ENCODE data around the gene NCOA3. TPM values are rescaled to one million over a fixed set of nuclear protein-coding genes. Genes with fewer than 3 reads are reported as not detected.

Gene NCOA3
- polyA plus RNA-seq, 3 donors, result 13.5 to 21.8 (median 21.3) TPM

GRCh38 chr20:47638851-47639250 lies 137.2 kb downstream of the NCOA3 start:
- intact Hi-C loops (cut with micrococcal nuclease), result no loop called here
- no peak overlapping the region for H3K4me3 ChIP-seq (replicated peaks in 1 of 3; ENCODE audit: low read depth in 2 of 3, low read length in 3 of 3)
- H3K79me2 ChIP-seq (ENCODE audit: insufficient read depth, low read length), result no peaks in the 10 kb centered on the region
- DNase-seq, result no peak
- no peak overlapping the region for H2AFZ ChIP-seq (ENCODE audit: insufficient read depth, low read depth, low read length, poor library complexity, severe bottlenecking)
- H3K27me3 ChIP-seq (ENCODE audit: control insufficient read depth in 2 of 2, insufficient read depth in 2 of 2, low read length in 2 of 2), result no peaks in the 10 kb centered on the region
- H3K9me3 ChIP-seq (replicated peaks in 1 of 2; ENCODE audit: control insufficient read depth in 1 of 2, insufficient read depth in 1 of 2, low read length in 2 of 2), result no peaks in the 10 kb centered on the region
- H4K20me1 ChIP-seq (ENCODE audit: insufficient read depth, low read length), result peaks cover 41% of the 10 kb centered on the region
- H3K4me1 Mint-ChIP-seq, result no peaks in the 10 kb centered on the region
- H3K4me2 ChIP-seq (replicated peaks; ENCODE audit: extremely low read depth, low read length, poor library complexity, severe bottlenecking), result no peak overlapping the region
- H3K9me3 Mint-ChIP-seq, result peaks cover 0 to 2% (median 0%) of the 10 kb centered on the region in 7 donors
- H3K27me3 Mint-ChIP-seq (ENCODE audit: low read depth in 3 of 3), result no peaks in the 10 kb centered on the region
- H3K4me3 Mint-ChIP-seq, result no peak overlapping the region
- H3K4me1 ChIP-seq (ENCODE audit: control insufficient read depth in 1 of 2, insufficient read depth in 2 of 2, low read length in 2 of 2), result no peaks in the 10 kb centered on the region
- WGBS (ENCODE audit: insufficient coverage), result 83% methylated on average over 1 of the region's 4 CpGs
- no peak overlapping the region for H3K27ac Mint-ChIP-seq
- peaks cover 88 to 100% of the 10 kb centered on the region in 2 donors for H3K36me3 ChIP-seq (replicated peaks in 1 of 2; ENCODE audit: control insufficient read depth in 1 of 2, insufficient read depth in 2 of 2, low read length in 2 of 2)
- H3K27ac ChIP-seq (ENCODE audit: low read depth in 1 of 2, low read length in 2 of 2), result no peak overlapping the region
- no peak for TF ChIP-seq CTCF (IDR thresholded peaks at IDR 0.05)
- H3K36me3 Mint-ChIP-seq, result peaks cover 83 to 98% of the 10 kb centered on the region in 2 donors
- H3K9ac ChIP-seq (ENCODE audit: insufficient read depth, low read length, poor library complexity, severe bottlenecking), result no peak overlapping the region

GRCh38 chr20:47642118-47642517 lies 140.4 kb downstream of the NCOA3 start:
- WGBS (ENCODE audit: insufficient coverage), result no CpG with 5 or more reads among the region's 4 CpGs

More at GRCh38 chr20:47642118-47642517, 140.4 kb downstream of the NCOA3 start:
- peaks cover 76 to 94% of the 10 kb centered on the region in 2 donors for H3K36me3 Mint-ChIP-seq
- Histone ChIP-seq H3K4me3 (replicated peaks in 1 of 3; ENCODE audit: low read depth in 2 of 3, low read length in 3 of 3) (no peak overlapping the region), H3K4me1 (ENCODE audit: control insufficient read depth in 1 of 2, insufficient read depth in 2 of 2, low read length in 2 of 2) (no peaks in the 10 kb centered on the region), H3K27ac (ENCODE audit: low read depth in 1 of 2, low read length in 2 of 2) (no peak overlapping the region), H3K79me2 (ENCODE audit: insufficient read depth, low read length) (no peaks in the 10 kb centered on the region), H3K9me3 (replicated peaks in 1 of 2; ENCODE audit: control insufficient read depth in 1 of 2, insufficient read depth in 1 of 2, low read length in 2 of 2) (no peaks in the 10 kb centered on the region), H3K27me3 (ENCODE audit: control insufficient read depth in 2 of 2, insufficient read depth in 2 of 2, low read length in 2 of 2) (no peaks in the 10 kb centered on the region), H4K20me1 (ENCODE audit: insufficient read depth, low read length) (peaks cover 58% of the 10 kb centered on the region), H3K4me2 (replicated peaks; ENCODE audit: extremely low read depth, low read length, poor library complexity, severe bottlenecking) (no peak overlapping the region), H3K9ac (ENCODE audit: insufficient read depth, low read length, poor library complexity, severe bottlenecking) (no peak overlapping the region), H3K36me3 (replicated peaks in 1 of 2; ENCODE audit: control insufficient read depth in 1 of 2, insufficient read depth in 2 of 2, low read length in 2 of 2) (peaks cover 71 to 99% of the 10 kb centered on the region in 2 donors), H2AFZ (ENCODE audit: insufficient read depth, low read depth, low read length, poor library complexity, severe bottlenecking) (no peak overlapping the region)
- H3K4me3 Mint-ChIP-seq, result no peak overlapping the region
- H3K9me3 Mint-ChIP-seq, result peaks cover 0 to 2% (median 0%) of the 10 kb centered on the region in 7 donors
- H3K27ac Mint-ChIP-seq, result peak overlapping the region in 1 of 7 donors; percentile 81
- no peaks in the 10 kb centered on the region for H3K27me3 Mint-ChIP-seq (ENCODE audit: low read depth in 3 of 3)
- intact Hi-C loops (cut with micrococcal nuclease), result no loop called here
- TF ChIP-seq CTCF (IDR thresholded peaks at IDR 0.05), result no peak
- no peak for DNase-seq
- no peaks in the 10 kb centered on the region for H3K4me1 Mint-ChIP-seq

Measured in CD14-positive monocyte (primary cell).